Esophagus muscularis mucosa (tissue), 4 donors: ENCODE results near the gene LRFN2.

Source experiments
- EP300 ChIP-seq: sonication (generic); formaldehyde crosslinking; IDR thresholded peaks from one replicate; pipeline ENCODE4 v1.6.1; 2017; ENCODE audit warnings: antibody characterized with exemption
- POLR2AphosphoS5 ChIP-seq, 2 donors: sonication (generic); formaldehyde crosslinking; IDR thresholded peaks; one replicate each; pipeline ENCODE4 v1.6.1; 2017; ENCODE audit warnings: antibody characterized with exemption in 2 of 2
- TF ChIP-seq, protein P1 (sequence below), 3 experiments: fragments of 200-600 bp in 2 of 3; fragments of 450-650 bp in 1 of 3; sonication (generic) in 2 of 3; IDR thresholded peaks; one replicate each; pipeline ENCODE4 v1.5.1; 2017 to 2019; ENCODE audit warnings: antibody characterized with exemption in 3 of 3, mild to moderate bottlenecking in 2 of 3, moderate library complexity in 1 of 3

DNA sequence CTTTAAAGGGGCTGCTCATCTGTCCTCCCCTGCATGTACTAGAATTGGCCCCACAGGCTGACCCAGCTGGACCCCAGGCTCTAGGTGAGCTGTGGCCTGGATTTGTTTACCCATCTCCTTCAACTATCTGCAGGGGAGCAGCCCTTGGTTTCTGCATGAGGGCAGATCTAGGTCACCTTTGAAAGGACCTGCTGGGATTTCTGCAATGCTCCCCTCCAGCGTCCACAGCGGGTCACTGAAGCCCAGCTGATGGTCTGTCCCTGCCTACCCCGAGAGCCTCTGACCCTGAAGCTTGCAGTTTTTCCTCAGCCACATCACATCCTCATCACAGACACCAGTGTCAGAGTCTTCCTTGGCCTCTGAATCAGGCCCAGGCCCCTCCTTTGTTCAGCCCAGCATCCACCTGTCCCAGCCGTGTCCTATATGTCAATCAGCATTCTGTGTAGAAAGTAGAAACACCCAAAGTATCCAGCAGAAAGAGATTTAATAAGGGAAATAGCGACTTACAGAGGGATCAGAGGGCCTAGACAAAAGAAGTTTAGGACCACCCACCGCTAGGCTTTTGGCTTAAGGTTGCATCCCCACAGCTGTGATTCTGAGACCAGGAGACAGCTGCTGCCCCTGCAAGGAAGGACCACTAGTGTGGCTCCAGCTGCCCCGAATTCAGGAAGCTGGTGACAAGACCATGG lies 243.1 kb downstream of the LRFN2 start:
- TF ChIP-seq, protein P1, sequence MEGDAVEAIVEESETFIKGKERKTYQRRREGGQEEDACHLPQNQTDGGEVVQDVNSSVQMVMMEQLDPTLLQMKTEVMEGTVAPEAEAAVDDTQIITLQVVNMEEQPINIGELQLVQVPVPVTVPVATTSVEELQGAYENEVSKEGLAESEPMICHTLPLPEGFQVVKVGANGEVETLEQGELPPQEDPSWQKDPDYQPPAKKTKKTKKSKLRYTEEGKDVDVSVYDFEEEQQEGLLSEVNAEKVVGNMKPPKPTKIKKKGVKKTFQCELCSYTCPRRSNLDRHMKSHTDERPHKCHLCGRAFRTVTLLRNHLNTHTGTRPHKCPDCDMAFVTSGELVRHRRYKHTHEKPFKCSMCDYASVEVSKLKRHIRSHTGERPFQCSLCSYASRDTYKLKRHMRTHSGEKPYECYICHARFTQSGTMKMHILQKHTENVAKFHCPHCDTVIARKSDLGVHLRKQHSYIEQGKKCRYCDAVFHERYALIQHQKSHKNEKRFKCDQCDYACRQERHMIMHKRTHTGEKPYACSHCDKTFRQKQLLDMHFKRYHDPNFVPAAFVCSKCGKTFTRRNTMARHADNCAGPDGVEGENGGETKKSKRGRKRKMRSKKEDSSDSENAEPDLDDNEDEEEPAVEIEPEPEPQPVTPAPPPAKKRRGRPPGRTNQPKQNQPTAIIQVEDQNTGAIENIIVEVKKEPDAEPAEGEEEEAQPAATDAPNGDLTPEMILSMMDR (IDR thresholded peaks at IDR 0.05) = no peak
- TF ChIP-seq EP300 = no peak
- TF ChIP-seq POLR2AphosphoS5 (IDR thresholded peaks at IDR 0.05) = no peak
